CD4-positive, alpha-beta T cell treated with Interleukin-12 subunit alpha and Interleukin-12 subunit beta, for 1 hour (primary cell): ENCODE measurements around the gene NARF.
"Not testable (repeated sequence)": the region's sequence is repeated elsewhere in the genome, so short reads cannot be mapped to it uniquely, and the experiment has no call there.

Source experiments
- DNase-seq: peaks from one replicate; pipeline ENCODE4 v3.0.0-alpha.2; 2020

The NARF gene

GRCh38 chr17:82447876-82448275 lies 10.7 kb upstream of the NARF start:
- DNase-seq, result no peak

GRCh38 chr17:82449131-82449882 lies 9.2 kb upstream of the NARF start:
- DNase-seq, result peak; percentile 82

- DNase-seq, result peak; percentile 33
Observed at GRCh38 chr17:82449883-82450356, 8.6 kb upstream of the NARF start.

- DNase-seq, result peak; percentile 94
Observed at GRCh38 chr17:82450357-82451106, 8.0 kb upstream of the NARF start, which contains the start of gene CYBC1. Gene CYBC1 (minus strand): TSS chr17:82450752. CDS start chr17:82449254, 1,498 bp downstream.

GRCh38 chr17:82452162-82452561 lies 6.4 kb upstream of the NARF start:
- DNase-seq, result no peak

GRCh38 chr17:82453151-82453550 lies 5.4 kb upstream of the NARF start:
- not testable (repeated sequence) for DNase-seq

GRCh38 chr17:82453706-82454105 lies 4.8 kb upstream of the NARF start:
- DNase-seq, result not testable (repeated sequence)

GRCh38 chr17:82457073-82457928 lies 1.2 kb upstream of the NARF start:
- DNase-seq, result no peak

- DNase-seq, result peak; percentile 94
Observed at GRCh38 chr17:82457929-82458178, 687 bp upstream of the NARF start.

GRCh38 chr17:82458885-82459424 lies 414 bp downstream of the NARF start:
- DNase-seq, result peak; percentile 60

GRCh38 chr17:82459936-82460335 lies 1.4 kb downstream of the NARF start:
- DNase-seq, result not testable (repeated sequence)

GRCh38 chr17:82461827-82462524 lies 3.4 kb downstream of the NARF start:
- DNase-seq, result no peak

GRCh38 chr17:82463391-82463790 lies 4.8 kb downstream of the NARF start:
- no peak for DNase-seq

- no peak for DNase-seq
Observed at GRCh38 chr17:82463925-82464566, 5.5 kb downstream of the NARF start.

- DNase-seq, result no peak
Observed at GRCh38 chr17:82464567-82464929, 6.0 kb downstream of the NARF start.

- no peak for DNase-seq
Observed at GRCh38 chr17:82465023-82465603, 6.6 kb downstream of the NARF start.

- DNase-seq, result no peak
Observed at GRCh38 chr17:82468692-82469091, 10.2 kb downstream of the NARF start.

GRCh38 chr17:82470065-82470464 lies 11.5 kb downstream of the NARF start:
- DNase-seq, result no peak

GRCh38 chr17:82474223-82475010 lies 15.9 kb downstream of the NARF start:
- DNase-seq, result no peak

- no peak for DNase-seq
Observed at GRCh38 chr17:82475458-82475857, 16.9 kb downstream of the NARF start.

GRCh38 chr17:82477934-82478333 lies 19.4 kb downstream of the NARF start:
- DNase-seq, result no peak
